KOPT-K1 (cell line): ENCODE results near the gene NCBP2L.

Experiments
- H3K27ac ChIP-seq: fragments of 200-600 bp; sonication (generic); 2 replicates; pipeline ENCODE4 v1.5.1; 2016; ENCODE audit warnings: antibody characterized with exemption, mild to moderate bottlenecking, low read depth, low read length; ENCODE audit not compliant: poor library complexity, severe bottlenecking
- H3K36me3 ChIP-seq: fragments of 200-600 bp; sonication (generic); 2 replicates; pipeline ENCODE4 v1.5.1; 2017; ENCODE audit warnings: antibody characterized with exemption, mild to moderate bottlenecking, low read length, moderate library complexity; ENCODE audit not compliant: insufficient read depth
- H3K9me3 ChIP-seq: fragments of 200-600 bp; sonication (generic); 2 replicates; pipeline ENCODE4 v1.5.1; 2017; ENCODE audit warnings: antibody characterized with exemption, low read length, mild to moderate bottlenecking; ENCODE audit not compliant: insufficient read depth, poor library complexity, severe bottlenecking

Gene NCBP2L

DNA sequence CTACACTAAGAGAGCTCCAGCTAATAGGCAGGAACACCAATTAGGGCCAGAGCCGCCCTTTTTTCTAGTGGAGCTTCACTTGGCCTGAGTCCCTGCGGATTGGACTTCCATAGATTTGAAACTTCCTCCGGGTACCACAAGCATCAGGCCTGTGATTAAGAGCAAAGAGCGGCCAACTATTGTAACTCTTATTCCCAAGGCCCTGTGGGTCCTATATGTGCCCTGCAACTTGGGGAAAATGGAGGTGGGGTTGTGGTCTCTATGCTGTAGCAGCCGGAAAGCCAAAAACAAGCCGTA, at the start of gene NCBP2L:
Gene NCBP2L (plus strand): TSS at position 198 of the 297 bp plus-strand sequence. CDS start 16,488 bp downstream, outside the sequence.
- H3K27ac ChIP-seq, result no peak within 1 kb of the TSS
- H3K36me3 ChIP-seq, result no peaks in the 10 kb centered on the region
- no peaks in the 10 kb centered on the region for H3K9me3 ChIP-seq

DNA sequence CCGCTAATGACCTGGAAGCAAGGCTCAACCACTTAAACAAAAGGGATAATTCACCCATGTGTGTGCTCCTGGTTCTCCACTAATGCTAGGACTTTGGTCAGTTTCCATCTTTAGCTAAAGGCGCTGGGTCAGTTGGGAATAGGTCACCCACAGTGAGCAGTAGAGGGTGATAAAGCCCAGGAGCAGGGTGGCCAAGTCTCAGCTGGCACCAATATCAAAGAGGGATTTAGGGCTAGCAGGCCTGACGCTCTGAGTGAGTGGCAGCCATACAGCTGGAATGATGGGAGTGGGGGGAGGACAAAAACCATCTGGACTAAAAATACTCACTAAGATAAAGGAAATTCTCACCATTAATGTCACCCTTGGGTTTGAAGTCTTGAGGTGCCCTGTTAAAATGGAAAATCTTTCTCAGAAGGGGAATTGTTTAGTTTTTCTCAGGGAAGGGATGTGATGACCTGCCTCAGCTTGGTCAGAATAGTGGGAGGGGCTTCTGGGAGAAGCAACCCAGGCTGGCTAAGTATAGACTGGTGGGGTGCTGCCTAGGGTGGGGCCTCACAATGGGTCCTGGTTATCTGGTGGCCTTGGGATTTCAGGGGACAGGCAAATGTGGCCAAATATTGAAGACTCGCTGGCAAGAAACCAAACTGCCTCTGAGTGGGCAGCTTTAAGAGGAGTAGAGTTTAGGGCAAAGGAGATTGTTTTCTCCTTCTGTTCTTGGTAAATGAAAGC, 49.0 kb upstream of the NCBP2L start:
- no peak overlapping the region for H3K27ac ChIP-seq
- no peaks in the 10 kb centered on the region for H3K9me3 ChIP-seq
- H3K36me3 ChIP-seq, result no peaks in the 10 kb centered on the region

DNA sequence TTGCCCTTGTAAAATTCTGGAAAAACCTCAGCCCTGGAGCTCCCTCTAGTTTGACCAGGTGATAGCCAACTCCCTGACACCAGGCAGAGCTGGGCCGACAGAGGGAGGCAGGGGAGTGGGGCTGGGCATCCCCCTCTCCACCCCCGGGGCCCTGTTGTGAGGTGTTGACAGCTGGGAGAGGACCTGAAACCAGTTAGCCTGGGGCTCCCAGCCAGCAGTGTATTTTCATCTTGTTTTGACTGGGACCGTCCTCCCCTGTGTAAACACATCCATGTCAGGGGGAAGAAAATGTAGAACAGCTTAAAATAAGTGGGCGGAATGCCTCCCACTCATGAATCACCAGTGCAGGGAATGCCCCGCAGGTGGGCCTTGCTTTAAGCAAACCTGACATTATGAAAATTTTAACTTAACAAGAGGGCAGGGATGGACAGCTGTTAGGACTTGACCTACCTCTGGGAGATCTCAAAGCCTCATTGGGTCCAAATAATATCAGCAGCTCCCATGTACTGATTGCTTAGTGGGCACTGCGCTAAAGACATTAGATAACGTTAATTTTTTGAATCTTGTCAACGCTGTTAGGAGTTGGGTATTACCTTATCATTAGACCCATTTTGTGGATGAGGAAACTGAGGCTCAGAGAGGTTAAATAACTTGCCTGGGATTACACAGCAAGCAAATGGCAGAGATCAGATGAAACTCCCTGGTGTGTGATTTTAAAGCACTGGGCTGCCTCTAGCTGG, 47.8 kb upstream of the NCBP2L start:
- H3K9me3 ChIP-seq, result no peaks in the 10 kb centered on the region
- H3K36me3 ChIP-seq, result no peaks in the 10 kb centered on the region
- H3K27ac ChIP-seq, result no peak overlapping the region

DNA sequence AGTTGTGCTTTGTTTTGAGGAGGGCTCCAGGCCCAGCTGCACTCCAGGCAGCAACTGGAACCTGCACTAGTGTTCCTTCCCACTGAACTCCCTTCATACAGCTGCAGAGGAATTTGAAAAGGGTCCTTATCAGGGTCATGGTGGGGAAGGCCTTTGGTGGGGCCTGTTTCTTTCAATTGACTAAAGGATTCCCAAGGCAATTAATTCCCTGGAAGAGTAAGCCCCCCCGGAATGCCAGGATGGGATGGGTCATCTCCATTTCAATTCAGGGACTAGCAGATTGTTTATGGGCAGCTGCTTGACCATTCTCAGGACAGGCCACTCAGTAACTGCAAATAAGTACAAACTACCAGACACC, 47.3 kb upstream of the NCBP2L start:
- H3K9me3 ChIP-seq, result no peaks in the 10 kb centered on the region
- no peaks in the 10 kb centered on the region for H3K36me3 ChIP-seq
- H3K27ac ChIP-seq, result no peak overlapping the region

DNA sequence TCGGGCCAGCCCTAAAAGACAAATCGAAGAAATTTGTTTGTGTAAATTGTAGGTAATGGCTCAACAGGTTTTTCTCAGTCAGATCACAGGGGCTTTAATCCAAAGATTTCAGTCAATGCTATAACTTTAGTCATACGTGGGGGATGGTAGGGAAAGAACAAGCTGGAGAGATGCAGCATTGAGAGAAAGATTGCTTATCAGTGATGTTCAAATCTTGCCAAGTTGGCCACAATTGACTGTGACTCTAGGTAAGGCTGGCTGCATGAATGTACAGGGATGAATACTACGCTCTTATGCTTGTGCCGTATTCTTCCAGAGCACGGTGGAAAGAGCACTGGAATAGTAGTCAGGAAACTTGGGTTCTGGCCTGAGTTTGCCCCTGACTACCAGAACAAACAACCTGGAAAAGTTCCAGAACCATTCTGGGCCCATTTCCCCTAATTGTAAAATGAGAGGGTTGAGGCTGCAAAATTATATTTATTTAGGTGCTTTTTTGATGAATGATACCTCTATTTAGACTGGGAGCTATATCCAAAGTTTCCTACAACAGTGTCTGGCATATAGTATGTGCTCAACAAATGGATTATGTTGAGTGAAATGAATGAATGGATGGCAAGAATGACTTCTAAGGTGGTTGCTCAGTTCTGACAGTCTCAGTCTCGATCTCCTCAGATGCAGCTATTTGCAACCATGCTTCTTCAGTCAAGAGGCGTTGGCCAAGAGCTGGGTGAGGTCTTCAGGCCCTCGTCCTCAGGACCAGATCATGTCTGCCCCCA, 46.4 kb upstream of the NCBP2L start:
- Histone ChIP-seq H3K27ac (no peak overlapping the region), H3K9me3 (no peaks in the 10 kb centered on the region), H3K36me3 (no peaks in the 10 kb centered on the region)

DNA sequence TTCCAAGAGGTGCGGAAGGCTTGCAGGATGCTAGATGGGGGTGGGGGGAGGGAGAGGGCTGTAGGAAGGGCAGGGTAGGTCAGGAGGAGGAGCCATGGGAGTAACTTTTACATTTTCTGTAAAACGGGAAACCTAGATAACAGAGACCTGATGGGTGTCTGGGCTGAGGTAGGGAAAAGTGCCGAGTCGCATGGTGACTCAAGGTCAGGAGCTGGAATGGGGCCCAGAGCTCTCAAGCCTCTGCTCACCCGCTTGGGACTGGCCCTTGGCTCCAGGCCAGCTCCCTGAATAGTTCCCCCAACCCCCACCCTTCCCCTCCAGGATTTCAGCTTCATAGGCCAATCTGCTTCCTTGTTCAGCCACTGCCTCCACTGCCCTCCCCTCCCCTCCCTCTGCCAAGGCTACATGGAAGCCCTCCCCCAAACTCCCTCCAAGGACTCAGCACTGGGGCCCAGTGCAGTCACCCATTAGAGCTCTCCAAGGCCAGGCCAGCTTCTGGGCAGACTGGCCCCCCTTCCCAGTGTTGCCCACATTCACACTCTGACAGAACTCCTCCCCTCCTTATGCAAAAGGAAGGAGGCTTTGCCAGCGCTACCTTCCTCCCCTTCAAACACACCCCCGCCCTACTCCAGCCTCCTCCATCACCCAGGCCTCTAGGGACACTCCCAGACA, 45.6 kb upstream of the NCBP2L start:
- H3K9me3 ChIP-seq, result no peaks in the 10 kb centered on the region
- no peaks in the 10 kb centered on the region for H3K36me3 ChIP-seq
- H3K27ac ChIP-seq, result no peak overlapping the region

DNA sequence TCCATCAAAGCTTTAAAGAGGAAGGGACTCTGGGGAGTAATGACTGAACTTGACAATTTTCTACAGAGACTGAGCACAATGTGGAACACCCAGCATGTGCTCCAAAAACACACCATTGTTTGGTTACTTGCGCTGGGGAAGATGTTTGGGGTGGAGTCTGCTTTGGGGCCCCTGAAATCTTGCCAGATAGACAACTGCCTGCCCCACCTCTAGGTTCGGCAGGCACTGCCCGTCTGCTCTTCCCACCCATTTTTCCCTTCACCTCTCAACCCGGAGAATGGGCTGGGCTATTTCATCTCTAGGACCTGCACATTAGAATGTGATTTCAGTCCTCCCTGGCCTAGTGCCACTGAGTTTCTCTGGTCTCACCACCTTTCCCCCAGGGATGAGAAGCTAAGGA, 43.8 kb upstream of the NCBP2L start:
- no peak overlapping the region for H3K27ac ChIP-seq
- H3K9me3 ChIP-seq, result no peaks in the 10 kb centered on the region
- H3K36me3 ChIP-seq, result no peaks in the 10 kb centered on the region

DNA sequence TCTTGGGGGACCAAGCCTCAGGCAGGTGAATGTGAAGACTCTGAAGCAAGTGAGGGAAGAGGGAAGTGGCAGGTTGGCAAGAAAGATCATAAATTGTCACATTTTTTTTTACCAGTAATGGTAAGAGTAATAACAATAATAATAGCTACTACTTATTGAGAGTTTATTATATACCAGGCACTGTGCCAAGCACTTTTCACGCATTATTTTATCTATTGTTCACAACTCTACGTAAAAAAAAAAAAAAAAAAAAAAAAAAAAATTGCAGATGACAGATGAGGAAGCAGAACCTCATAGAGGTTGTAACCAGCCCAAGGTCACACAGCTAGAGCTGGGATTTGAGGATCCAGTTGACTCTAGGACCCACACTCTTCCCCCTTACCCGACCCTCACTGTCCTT, 42.9 kb upstream of the NCBP2L start:
- Histone ChIP-seq H3K9me3 (no peaks in the 10 kb centered on the region), H3K27ac (no peak overlapping the region), H3K36me3 (no peaks in the 10 kb centered on the region)

DNA sequence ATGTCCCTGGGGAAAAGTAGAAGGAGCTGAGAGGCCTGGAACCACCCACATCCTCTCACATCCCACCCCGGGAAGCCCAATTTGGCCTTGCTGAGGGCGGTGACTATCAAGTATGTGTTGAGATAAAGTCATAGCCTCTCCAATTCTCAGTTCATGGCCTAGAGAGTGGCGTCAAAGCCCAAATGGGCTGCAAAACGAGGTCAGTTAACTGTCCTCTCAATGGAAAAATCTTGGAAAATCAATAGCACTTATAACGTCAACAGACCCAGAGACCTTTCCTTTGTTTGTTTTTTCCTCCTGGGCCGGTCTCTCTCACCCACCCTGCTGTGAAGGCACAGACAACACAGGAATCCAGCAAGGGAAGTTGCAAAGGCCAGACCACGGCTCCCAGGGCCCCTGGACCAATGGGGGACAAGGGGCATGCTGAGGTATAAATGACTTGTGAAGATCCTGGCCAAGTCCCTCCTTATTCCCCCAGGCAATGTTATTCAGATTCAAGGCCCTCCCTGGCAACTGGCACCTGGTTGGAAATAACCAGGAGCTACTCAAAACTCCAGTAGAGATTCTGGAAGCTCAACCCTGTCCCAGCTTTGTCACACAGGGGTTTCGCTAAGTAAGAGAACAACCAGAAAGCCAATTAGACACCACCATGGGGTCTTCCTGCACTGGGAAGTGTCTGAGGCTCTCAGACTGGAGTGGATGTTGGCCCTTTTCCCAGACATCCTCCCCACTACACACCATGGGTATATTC, 40.6 kb upstream of the NCBP2L start:
- Histone ChIP-seq H3K9me3 (no peaks in the 10 kb centered on the region), H3K36me3 (no peaks in the 10 kb centered on the region), H3K27ac (no peak overlapping the region)

DNA sequence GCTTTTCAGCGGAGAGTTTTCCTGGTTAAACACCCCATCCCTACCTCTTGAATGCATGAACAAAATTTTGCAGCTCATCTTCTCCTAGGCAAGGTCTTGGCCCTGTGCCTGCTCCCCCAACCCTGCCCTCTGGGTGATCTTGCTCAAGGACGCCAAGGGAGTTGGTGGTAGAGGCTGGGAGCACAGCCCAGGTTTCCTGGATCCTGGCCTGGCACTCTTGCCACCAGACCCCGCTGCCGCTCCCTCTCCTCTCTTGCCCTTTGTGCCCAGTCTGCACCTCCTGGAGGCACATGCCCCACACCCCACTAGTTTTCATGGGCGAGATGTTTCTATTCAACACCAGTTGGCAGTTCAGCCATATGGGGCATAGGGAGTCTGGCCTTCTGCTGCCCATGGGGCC, 39.3 kb upstream of the NCBP2L start:
- H3K27ac ChIP-seq, result no peak overlapping the region
- no peaks in the 10 kb centered on the region for H3K9me3 ChIP-seq
- H3K36me3 ChIP-seq, result no peaks in the 10 kb centered on the region

DNA sequence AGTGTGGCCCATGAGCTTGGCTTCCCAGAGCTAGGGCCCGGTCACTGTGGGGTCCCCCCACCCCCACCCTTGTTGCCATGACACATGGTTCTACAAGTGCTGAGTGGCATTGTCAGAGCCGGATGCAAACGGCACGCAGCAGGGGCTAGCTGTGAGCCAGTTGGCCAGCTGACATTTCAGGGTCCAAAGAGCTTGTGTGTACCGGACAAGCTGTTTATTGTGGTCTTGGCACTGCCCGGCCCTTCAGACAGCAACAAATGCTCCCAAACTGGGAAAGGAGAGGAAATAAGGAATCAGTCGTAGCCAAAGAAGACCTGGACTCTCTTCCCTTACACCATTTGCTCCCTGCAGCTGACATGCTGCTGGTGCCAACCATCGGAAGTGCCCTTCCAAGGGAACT, 38.8 kb upstream of the NCBP2L start:
- Histone ChIP-seq H3K27ac (no peak overlapping the region), H3K36me3 (no peaks in the 10 kb centered on the region), H3K9me3 (no peaks in the 10 kb centered on the region)

DNA sequence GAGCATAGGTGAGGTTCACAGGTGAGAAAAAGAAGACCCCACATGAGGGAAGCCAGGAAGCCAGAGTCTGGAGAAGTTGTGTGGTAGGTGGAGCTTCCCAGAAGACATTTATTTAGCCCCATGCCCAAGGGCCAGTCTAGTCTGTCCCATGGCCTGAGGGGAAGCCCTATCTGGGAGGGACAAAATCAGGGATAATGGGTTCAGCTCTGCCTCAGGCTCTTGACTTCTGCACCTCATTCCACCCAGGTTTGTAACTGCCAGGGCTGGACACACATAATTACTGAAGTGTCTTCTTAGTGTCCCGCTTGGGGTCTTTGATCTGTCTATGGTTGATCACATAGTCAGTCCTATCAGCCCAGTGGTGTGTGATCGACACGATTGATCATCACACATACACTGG, 38.0 kb upstream of the NCBP2L start:
- H3K36me3 ChIP-seq, result no peaks in the 10 kb centered on the region
- H3K27ac ChIP-seq, result no peak overlapping the region
- H3K9me3 ChIP-seq, result no peaks in the 10 kb centered on the region

DNA sequence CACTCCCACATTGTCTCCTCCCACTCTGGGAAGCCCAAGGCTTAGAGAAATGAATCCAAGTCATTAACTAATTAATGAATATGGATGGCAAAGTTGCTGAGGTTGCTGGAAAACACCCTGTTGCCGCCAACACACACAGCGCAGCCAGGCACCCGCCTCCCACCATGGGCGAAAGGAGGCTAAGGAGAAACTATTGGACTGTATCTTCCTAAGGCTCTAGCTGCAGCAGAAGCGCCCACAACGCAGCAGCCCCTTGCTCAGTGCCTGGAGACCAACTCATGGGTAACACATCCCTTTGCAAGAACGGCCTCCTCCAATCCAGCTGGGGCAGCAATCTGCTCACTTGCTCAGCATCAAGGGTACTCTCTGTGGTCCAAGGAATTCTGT, 36.1 kb upstream of the NCBP2L start:
- Histone ChIP-seq H3K36me3 (no peaks in the 10 kb centered on the region), H3K9me3 (no peaks in the 10 kb centered on the region), H3K27ac (peak overlapping the region; percentile 55)

DNA sequence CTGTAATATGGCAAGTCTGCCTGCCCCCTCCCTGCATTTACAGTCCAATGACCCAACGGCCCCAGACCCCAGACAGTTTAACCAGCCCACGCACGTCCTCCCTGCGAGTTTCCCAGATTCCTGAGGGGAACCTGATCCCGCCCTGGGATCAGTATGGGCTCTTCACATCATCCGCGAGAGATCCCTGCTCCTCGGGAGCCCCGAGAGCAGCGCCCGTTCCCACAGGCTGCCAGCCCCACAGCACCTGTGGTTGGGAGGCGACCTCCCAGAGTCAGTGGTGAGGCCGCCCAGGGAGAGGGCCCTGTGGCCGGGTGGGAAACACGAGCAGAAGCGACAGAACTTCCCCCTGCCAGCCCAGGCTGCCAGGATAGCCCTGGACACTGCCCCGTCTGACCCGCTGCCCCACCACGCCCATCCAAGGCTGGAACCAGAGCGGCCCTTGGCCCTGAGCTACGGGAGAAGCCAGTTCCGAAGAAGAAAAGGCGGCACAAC, 34.8 kb upstream of the NCBP2L start:
- no peaks in the 10 kb centered on the region for H3K9me3 ChIP-seq
- no peaks in the 10 kb centered on the region for H3K36me3 ChIP-seq
- peak overlapping the region; percentile 55 for H3K27ac ChIP-seq
